Epidermal melanocyte (primary cell): ENCODE results near the gene KIF6.
A peak's percentile ranks its signal among the peaks of the same experiment; 100 is the strongest.

Experiments used
- DNase-seq: peaks from one replicate; pipeline ENCODE4 v3.0.0; 2011; ENCODE audit warnings: low spot score; ENCODE audit not compliant: insufficient read length

KIF6 gene

GRCh38 chr6:39664173-39664572 lies 61.0 kb downstream of the KIF6 start:
- no peak for DNase-seq

GRCh38 chr6:39657355-39658135 lies 67.7 kb downstream of the KIF6 start:
- DNase-seq: no peak

GRCh38 chr6:39654121-39654520 lies 71.1 kb downstream of the KIF6 start:
- no peak for DNase-seq

GRCh38 chr6:39653612-39654011 lies 71.6 kb downstream of the KIF6 start:
- DNase-seq: peak; percentile 31

GRCh38 chr6:39649996-39650395 lies 75.2 kb downstream of the KIF6 start:
- no peak for DNase-seq

GRCh38 chr6:39646751-39647420 lies 78.3 kb downstream of the KIF6 start:
- DNase-seq: no peak

GRCh38 chr6:39642270-39642669 lies 82.9 kb downstream of the KIF6 start:
- no peak for DNase-seq

- DNase-seq: no peak
These were observed 86.9 kb downstream of the KIF6 start for GRCh38 chr6:39638126-39638822.

- no peak for DNase-seq
These were observed 90.4 kb downstream of the KIF6 start for GRCh38 chr6:39634646-39635341.

GRCh38 chr6:39625209-39625608 lies 100.0 kb downstream of the KIF6 start:
- no peak for DNase-seq

- DNase-seq: no peak
These were observed 101.5 kb downstream of the KIF6 start for GRCh38 chr6:39623750-39624149.

GRCh38 chr6:39617520-39617919 lies 107.7 kb downstream of the KIF6 start:
- DNase-seq: no peak

- DNase-seq: no peak
These were observed 108.2 kb downstream of the KIF6 start for GRCh38 chr6:39617026-39617425.

GRCh38 chr6:39615622-39616021 lies 109.6 kb downstream of the KIF6 start:
- DNase-seq: no peak

- no peak for DNase-seq
These were observed 110.7 kb downstream of the KIF6 start for GRCh38 chr6:39614393-39614950.

- DNase-seq: no peak
These were observed 115.0 kb downstream of the KIF6 start for GRCh38 chr6:39610221-39610620.

- DNase-seq: no peak
These were observed 116.4 kb downstream of the KIF6 start for GRCh38 chr6:39608652-39609345.

- no peak for DNase-seq
These were observed 122.3 kb downstream of the KIF6 start for GRCh38 chr6:39602601-39603519.

GRCh38 chr6:39599973-39600372 lies 125.2 kb downstream of the KIF6 start:
- DNase-seq: peak; percentile 43

GRCh38 chr6:39599341-39599740 lies 125.9 kb downstream of the KIF6 start:
- DNase-seq: no peak
